Left hindlimb (tissue), 1 donor: ENCODE measurements around the gene LYPLAL1.
A peak's percentile ranks its signal among the peaks of the same experiment; 100 is the strongest.
"Not testable (repeated sequence)": the region's sequence is repeated elsewhere in the genome, so short reads cannot be mapped to it uniquely, and the experiment has no call there.

Experiments
- DNase-seq: peaks from one replicate; pipeline ENCODE4 v3.0.0-alpha.2; 2018

The LYPLAL1 gene

DNA sequence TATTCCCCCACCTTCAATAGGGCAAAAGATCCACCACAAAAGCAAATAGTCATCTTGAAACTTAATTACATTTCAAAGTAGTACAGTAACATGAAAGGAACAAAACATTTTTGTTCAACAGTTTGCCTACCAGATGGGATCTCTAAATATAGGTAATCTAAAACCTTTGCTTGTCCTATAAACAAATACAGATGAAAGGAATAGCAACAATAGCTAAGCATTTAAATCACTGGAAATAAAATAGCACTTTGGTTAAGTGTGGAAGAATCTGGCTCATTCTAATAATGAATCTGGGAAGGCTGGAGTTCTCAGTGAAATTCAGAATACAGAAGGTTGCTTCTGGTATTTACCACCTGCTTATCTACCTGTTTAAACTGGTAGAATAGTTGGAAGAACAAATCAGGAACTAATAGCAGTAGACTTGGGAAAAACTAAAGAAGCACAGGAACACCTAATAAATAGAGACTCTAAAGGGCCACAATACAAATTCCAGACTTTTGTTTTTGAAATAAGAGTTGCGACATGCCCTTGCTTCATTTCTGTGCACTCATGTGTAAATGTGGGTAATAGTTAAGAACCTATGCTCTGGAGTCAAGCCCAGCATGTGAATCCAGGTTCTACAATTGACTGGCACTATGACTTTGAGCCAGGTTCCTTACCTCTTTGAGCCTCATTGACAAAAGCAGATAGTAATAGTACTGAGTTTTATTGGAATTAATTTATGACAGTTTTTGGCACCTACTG lies 2.3 kb upstream of the LYPLAL1 start:
- no peak for DNase-seq

DNA sequence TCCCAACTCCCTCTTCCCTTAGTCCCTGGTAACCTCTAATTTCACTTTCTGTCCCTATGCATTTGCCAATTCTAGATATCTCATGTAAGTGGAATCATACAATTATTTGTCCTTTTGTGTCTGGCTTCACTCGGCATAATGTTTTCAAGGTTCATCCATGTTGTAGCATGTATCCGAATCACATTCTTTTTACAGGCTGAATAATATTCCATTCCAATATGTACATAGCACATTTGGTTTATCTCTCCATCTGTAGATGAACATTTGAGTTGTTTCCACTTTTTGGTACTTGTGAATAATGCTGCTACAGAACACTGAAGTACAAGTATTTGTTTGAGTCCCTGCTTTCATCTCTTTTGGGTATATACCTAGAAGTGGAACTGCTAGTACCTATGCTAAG lies 857 bp upstream of the LYPLAL1 start:
- no peak for DNase-seq

DNA sequence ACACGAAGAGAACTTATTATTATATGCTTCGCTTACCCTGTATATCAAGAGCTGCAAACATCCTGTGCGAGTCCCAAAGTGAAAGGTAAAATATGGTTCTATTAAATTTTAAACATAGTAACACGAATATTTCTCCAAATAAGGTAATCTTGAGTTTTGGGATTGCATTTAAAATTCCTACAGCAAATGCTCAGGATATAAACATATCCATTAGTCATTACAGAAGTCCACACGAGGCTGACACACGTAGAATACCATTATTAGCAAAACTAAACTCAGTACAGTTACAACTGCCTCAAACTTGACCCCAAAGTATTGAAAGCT lies 282 bp upstream of the LYPLAL1 start:
- DNase-seq, result no peak

DNA sequence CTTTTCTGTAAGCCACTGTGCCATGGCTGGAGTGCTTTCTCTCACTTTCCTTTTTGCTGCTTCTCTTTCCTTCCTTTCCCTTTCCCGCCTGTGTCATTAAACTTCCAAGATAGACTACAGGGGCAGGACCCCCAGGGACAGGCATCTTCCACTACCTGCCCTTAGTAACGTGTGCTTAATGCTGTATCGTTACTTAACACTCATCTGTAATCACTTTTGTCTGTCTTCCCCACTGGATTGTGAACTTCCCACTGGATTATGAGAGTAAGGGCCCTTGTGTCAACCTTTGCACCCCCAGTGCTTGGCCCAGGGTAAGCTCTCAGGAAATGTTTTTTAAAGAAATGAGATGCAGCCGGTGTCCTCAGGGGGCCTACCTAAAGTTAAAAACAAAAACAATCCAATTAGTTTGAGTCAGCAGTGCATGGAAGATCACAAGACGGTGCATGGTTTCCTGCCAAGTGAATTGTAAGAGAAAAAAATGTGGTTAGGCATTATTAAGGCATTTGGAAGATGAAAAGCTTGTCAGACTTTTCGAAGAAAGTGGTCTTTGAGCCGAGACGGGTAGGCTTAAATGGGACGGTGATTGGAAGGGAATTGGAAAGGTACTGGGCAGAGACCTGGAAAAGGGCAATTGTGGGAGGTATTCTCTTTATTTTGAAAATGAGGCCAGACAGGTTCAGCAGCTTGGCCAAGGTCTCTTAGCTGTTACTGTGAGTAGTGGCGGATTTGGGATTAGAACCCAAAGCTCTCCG lies 958 bp downstream of the LYPLAL1 start:
- peak; percentile 42 for DNase-seq

GRCh38 chr1:219175212-219175564 lies 1.5 kb downstream of the LYPLAL1 start:
- no peak for DNase-seq

- DNase-seq, result no peak
Observed at GRCh38 chr1:219176168-219176567, 2.5 kb downstream of the LYPLAL1 start.

GRCh38 chr1:219177363-219177762 lies 3.7 kb downstream of the LYPLAL1 start:
- no peak for DNase-seq

GRCh38 chr1:219177940-219178339 lies 4.3 kb downstream of the LYPLAL1 start:
- DNase-seq, result no peak

DNA sequence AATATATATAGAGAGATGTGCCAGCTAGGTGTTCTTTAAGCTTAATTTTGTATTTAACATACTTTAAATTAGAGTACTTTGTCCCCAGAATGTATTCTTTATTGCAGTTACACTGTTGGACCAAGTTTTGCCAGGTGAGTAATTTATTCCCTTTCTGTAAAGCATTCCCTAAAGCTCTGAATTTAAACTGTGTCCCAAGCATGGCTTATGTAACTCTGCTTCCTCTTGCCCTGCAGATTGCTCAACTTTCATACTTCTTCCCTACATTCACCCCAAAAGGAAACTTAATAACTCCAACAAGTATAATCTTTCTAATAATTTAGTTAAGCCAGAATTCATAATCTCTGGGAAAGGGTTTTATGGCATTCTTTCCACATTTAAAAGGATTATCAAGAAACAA lies 5.6 kb downstream of the LYPLAL1 start:
- no peak for DNase-seq

- DNase-seq, result no peak
Observed at GRCh38 chr1:219184337-219184736, 10.7 kb downstream of the LYPLAL1 start.

- DNase-seq, result no peak
Observed at GRCh38 chr1:219185486-219186117, 11.9 kb downstream of the LYPLAL1 start.

DNA sequence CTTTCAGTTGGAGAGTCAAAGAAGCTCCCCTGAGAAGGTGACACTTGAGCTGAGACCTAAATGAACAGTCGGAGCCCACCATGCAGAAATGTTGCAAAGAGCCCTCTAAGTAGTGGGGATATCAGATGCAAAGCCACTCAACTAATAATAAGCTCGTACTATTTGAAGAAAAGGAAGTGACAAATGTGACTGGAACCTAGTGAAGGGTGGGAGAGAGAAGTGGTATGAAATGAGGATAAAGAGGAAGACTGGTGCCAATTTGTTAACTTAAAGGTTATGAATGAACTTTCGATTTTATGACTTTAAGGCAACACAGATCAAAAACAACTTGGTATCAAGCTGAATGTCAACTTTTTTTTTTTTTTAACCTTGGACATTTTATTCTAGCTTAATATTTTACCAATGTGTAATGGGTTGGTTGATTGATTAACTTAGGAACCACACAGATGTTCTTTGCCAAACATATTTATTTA lies 14.7 kb downstream of the LYPLAL1 start:
- DNase-seq, result no peak

GRCh38 chr1:219189021-219189824 lies 15.5 kb downstream of the LYPLAL1 start:
- no peak for DNase-seq

- no peak for DNase-seq
Observed at GRCh38 chr1:219189952-219190351, 16.3 kb downstream of the LYPLAL1 start.

DNA sequence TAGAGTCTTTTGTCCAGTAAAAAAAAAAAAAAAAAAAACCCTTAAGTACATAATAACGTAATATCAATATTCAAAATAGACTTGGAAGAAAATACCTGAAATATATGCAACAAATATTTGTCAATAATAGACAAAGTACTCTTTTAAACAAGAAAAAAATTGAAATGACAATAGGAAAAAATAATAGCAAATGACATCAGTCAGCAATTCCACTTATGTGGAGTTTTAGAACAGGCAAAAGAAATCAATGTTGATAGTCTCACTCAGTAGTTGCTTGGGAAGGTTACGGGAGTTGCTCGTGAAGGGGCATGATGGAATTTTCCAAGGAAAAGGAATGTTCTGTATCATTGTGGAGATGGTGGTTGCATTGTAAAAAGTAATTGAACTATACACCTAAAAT lies 16.9 kb downstream of the LYPLAL1 start:
- no peak for DNase-seq

DNA sequence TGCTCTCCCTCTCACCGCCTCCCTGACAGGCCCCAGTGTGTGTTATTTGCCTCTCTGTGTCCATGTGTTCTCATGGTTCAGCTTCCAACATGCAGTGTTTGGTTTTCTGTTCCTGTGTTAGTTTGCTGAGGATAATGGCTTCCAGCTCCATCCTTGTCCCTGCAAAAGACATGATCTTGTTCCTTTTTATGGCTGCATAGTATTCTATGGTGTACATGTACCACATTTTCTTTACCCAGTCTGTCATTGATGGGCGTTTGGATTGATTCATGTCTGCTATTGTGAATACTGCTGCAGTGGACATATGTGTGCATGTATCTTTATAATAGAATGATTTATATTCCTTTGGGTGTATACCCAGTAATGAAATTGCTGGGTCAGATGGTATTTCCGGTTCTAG lies 22.2 kb downstream of the LYPLAL1 start:
- DNase-seq, result not testable (repeated sequence)

- no peak for DNase-seq
Observed at GRCh38 chr1:219201656-219202055, 28.0 kb downstream of the LYPLAL1 start.

- DNase-seq, result no peak
Observed at GRCh38 chr1:219202567-219202966, 28.9 kb downstream of the LYPLAL1 start.

DNA sequence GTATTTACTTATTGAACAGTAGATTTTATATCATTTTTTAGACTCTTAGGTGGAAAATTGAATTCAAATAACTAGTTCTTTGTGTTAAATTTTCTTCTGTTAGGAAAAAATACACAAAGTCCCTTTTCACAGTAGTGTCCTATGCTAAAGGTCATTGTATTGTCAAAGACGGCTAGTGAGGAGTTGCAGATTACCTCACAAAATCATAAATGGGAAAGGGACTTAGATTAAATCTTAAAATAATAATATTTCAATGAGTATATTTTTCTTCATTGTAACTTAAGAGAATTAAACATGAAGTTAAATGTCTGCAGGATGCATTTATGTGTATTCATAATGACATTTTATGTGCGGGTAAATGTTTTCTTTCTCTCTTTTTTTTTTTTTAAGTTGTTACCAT lies 32.7 kb downstream of the LYPLAL1 start:
- DNase-seq, result no peak

DNA sequence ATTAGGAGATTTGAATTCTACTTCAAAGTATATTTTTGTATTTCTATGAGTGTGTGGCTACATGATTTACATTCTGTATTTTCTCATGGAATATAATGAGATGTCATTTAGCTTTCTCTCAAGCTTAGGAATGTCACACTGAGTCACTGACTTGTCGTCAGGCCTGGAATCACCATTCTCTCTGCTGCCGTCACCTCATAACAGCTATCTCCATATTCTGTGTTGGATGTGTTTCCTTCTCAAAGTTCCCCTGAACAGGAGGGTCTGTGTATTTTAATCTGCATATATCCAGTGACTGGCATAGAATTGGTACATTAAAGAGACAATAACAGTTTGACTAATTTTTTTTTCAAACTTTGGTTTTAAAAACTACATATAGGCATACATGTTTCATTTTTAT lies 35.9 kb downstream of the LYPLAL1 start:
- no peak for DNase-seq

- no peak for DNase-seq
Observed at GRCh38 chr1:219210067-219210466, 36.4 kb downstream of the LYPLAL1 start.

GRCh38 chr1:219215477-219215876 lies 41.8 kb downstream of the LYPLAL1 start:
- no peak for DNase-seq

- no peak for DNase-seq
Observed at GRCh38 chr1:219220945-219221344, 47.3 kb downstream of the LYPLAL1 start.
